GM21360 (cell line): ENCODE data around the gene FNBP1L.

Experiments
- ATAC-seq: cut with Tn5 transposase; IDR thresholded peaks from one replicate; pipeline ENCODE4 v1.9.1; 2021; ENCODE audit warnings: mild to moderate bottlenecking, moderate library complexity; ENCODE audit not compliant: unreplicated experiment

FNBP1L gene

GRCh38 chr1:93483606-93484005 lies 35.7 kb downstream of the FNBP1L start:
- ATAC-seq = no peak

GRCh38 chr1:93488207-93488606 lies 40.3 kb downstream of the FNBP1L start:
- no peak for ATAC-seq

- no peak for ATAC-seq
These were observed 41.8 kb downstream of the FNBP1L start for GRCh38 chr1:93489756-93490155.

GRCh38 chr1:93490357-93490756 lies 42.4 kb downstream of the FNBP1L start:
- no peak for ATAC-seq

- no peak for ATAC-seq
These were observed 48.0 kb downstream of the FNBP1L start for GRCh38 chr1:93495911-93496310.

GRCh38 chr1:93496520-93496919 lies 48.6 kb downstream of the FNBP1L start:
- ATAC-seq = no peak

GRCh38 chr1:93499075-93499474 lies 51.2 kb downstream of the FNBP1L start:
- ATAC-seq = no peak

- ATAC-seq = no peak
These were observed 51.6 kb downstream of the FNBP1L start for GRCh38 chr1:93499533-93499932.

- no peak for ATAC-seq
These were observed 52.4 kb downstream of the FNBP1L start for GRCh38 chr1:93500275-93500674.

GRCh38 chr1:93501399-93501798 lies 53.5 kb downstream of the FNBP1L start:
- no peak for ATAC-seq

- ATAC-seq = no peak
These were observed 54.0 kb downstream of the FNBP1L start for GRCh38 chr1:93501829-93502369.

- no peak for ATAC-seq
These were observed 54.7 kb downstream of the FNBP1L start for GRCh38 chr1:93502571-93502970.

- ATAC-seq = no peak
These were observed 55.2 kb downstream of the FNBP1L start for GRCh38 chr1:93503163-93503562.

- no peak for ATAC-seq
These were observed 55.9 kb downstream of the FNBP1L start for GRCh38 chr1:93503816-93504215.

- no peak for ATAC-seq
These were observed 56.5 kb downstream of the FNBP1L start for GRCh38 chr1:93504247-93505033.

- no peak for ATAC-seq
These were observed 58.2 kb downstream of the FNBP1L start for GRCh38 chr1:93506126-93506525.

- ATAC-seq = no peak
These were observed 68.2 kb downstream of the FNBP1L start for GRCh38 chr1:93516164-93516563.

GRCh38 chr1:93518516-93518915 lies 70.6 kb downstream of the FNBP1L start:
- no peak for ATAC-seq

- ATAC-seq = no peak
These were observed 71.4 kb downstream of the FNBP1L start for GRCh38 chr1:93519199-93519829.

GRCh38 chr1:93521618-93522017 lies 73.7 kb downstream of the FNBP1L start:
- ATAC-seq = no peak

- no peak for ATAC-seq
These were observed 74.8 kb downstream of the FNBP1L start for GRCh38 chr1:93522721-93523120.

GRCh38 chr1:93525431-93525830 lies 77.5 kb downstream of the FNBP1L start:
- no peak for ATAC-seq
